ENCODE data around the gene TALDO1. TPM values are rescaled to one million over a fixed set of nuclear protein-coding genes. Genes with fewer than 3 reads are reported as not detected.

TALDO1 gene
- total RNA-seq, 1 donor from 2014 or later, result 78.3 TPM

DNA sequence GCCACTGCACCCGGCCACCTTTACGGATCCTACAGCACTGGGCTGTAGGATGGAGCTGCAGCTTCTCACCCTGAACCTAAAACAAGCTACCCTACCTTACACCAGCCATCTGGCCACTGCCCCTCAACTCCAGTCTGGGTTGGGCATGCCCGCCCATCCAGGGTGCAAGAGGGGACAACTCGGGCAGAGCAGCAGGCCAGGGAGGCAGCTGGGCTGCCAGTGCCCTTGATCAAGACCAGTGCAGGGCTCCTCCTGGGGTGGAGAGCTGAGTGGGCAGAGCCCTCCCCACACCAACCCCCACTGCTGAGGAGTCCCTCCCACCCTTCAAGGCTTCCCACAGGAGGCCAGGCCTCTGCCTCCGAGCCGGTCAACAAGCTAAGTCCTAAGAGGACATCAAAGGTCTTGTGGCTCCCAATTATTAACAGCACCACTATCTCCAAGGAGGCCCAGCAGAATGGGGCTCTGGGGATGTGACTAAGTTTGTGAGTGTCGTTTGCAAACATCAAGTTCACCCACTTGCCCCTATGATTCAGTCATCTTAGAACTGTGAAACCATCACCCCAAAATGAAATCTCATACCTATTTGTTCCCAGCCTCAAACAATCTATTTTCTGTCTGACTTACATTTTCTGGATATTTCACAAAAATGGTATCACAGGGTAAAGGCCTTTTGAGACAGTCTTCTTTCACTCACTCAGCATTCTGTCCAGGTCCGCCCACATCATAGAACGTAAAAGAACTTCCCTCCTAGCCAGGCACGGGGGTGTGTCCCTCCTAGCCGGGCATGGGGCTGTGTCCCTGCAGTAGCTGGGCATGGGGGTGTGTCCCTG lies 19.1 kb downstream of the TALDO1 start:
- no peaks in the 10 kb centered on the region for H3K27me3 ChIP-seq (ENCODE audit: control insufficient read depth in 3 of 3, insufficient read depth in 3 of 3, low read length in 3 of 3)
- H3K36me3 ChIP-seq (ENCODE audit: control insufficient read depth in 3 of 3, insufficient read depth in 3 of 3, low read length in 3 of 3), result peaks cover 48 to 65% (median 52%) of the 10 kb centered on the region in 3 donors
- H3K27ac ChIP-seq (ENCODE audit: low read depth, low read length), result no peak overlapping the region
- H3K4me1 ChIP-seq (ENCODE audit: control insufficient read depth in 3 of 3, insufficient read depth in 3 of 3, low read length in 3 of 3), result peaks cover 0 to 5% (median 0%) of the 10 kb centered on the region in 3 donors
- H3K4me3 ChIP-seq (ENCODE audit: low read length in 3 of 3), result no peak overlapping the region
- H3K9ac ChIP-seq (ENCODE audit: low read depth in 1 of 3, low read length in 3 of 3), result no peak overlapping the region
- H3K9me3 ChIP-seq (ENCODE audit: control insufficient read depth in 3 of 3, low read length in 3 of 3), result no peaks in the 10 kb centered on the region

DNA sequence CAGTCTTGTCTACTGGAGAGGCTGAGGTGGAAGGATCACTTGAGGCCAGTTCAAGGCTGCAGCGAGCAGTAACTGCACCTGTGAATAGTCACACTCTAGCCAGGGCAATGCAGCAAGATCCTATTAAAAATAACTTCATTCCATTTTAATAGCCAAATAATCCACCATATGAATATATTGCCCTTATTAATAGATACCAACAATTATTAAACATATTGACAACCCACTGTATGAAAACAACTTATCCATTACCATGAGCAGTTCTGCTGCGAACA lies 19.6 kb downstream of the TALDO1 start:
- H3K36me3 ChIP-seq (ENCODE audit: control insufficient read depth in 3 of 3, insufficient read depth in 3 of 3, low read length in 3 of 3), result peaks cover 48 to 62% (median 50%) of the 10 kb centered on the region in 3 donors
- H3K9ac ChIP-seq (ENCODE audit: low read depth in 1 of 3, low read length in 3 of 3), result no peak overlapping the region
- no peaks in the 10 kb centered on the region for H3K9me3 ChIP-seq (ENCODE audit: control insufficient read depth in 3 of 3, low read length in 3 of 3)
- H3K27ac ChIP-seq (ENCODE audit: low read depth, low read length), result no peak overlapping the region
- H3K4me1 ChIP-seq (ENCODE audit: control insufficient read depth in 3 of 3, insufficient read depth in 3 of 3, low read length in 3 of 3), result peaks cover 0 to 5% (median 0%) of the 10 kb centered on the region in 3 donors
- H3K27me3 ChIP-seq (ENCODE audit: control insufficient read depth in 3 of 3, insufficient read depth in 3 of 3, low read length in 3 of 3), result no peaks in the 10 kb centered on the region
- no peak overlapping the region for H3K4me3 ChIP-seq (ENCODE audit: low read length in 3 of 3)

DNA sequence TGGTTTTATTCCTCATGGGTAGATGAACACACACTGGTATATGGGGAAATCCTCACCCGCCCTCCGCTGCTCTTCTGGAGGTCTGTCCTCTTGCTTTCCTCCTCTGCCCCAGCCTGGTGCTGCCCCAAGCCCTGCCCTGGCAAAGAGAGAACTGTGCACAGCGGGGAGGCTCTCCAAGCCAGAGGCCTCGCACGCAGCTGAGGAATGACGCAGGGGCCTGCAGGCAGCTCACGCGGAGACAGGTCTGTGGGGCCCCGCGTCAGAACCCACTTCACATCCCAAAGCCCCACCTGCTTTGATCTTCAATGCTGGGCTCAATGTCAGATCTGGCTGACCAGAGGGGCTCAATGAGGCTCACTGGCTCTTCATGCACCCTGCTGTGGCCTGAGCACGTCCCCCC lies 20.0 kb downstream of the TALDO1 start:
- H3K27ac ChIP-seq (ENCODE audit: low read depth, low read length), result no peak overlapping the region
- peaks cover 48 to 58% (median 50%) of the 10 kb centered on the region in 3 donors for H3K36me3 ChIP-seq (ENCODE audit: control insufficient read depth in 3 of 3, insufficient read depth in 3 of 3, low read length in 3 of 3)

DNA sequence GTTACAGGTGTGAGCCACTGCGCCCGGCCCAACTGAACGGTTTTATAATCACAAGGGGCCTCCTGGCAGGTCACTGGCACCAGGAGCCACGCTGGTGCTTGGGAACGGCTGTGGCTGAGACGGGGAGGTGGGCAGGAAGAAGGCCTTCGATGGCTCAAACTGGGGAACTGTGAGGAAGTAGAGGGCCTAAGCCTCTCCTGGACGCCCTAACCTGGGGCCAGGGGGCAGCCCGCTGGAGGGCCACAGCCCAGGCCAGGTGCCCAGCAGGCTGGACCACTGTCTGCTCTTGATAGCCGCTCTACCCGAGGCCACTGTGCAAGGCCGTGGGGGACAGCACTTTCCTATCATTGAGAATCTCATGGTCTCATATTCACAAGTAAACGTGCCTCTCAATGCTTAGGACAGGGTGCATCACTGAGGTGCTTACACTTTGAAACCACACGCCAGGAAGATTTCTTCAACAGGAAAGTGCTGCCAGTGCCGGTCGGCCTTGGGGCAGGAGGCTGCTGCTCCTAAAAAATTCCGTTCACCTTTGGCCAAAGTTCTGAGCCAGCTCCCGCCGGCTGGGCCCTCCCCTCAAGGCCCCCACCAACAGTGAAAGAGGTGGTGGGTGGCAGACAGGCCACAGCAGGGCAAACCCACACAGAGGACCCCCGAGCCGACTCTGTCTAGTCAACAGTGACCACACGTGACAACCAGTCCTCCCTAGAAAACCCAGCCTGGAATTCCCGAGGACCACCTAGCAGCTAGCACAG lies 22.8 kb downstream of the TALDO1 start:
- peaks cover 28 to 41% (median 37%) of the 10 kb centered on the region in 3 donors for H3K36me3 ChIP-seq (ENCODE audit: control insufficient read depth in 3 of 3, insufficient read depth in 3 of 3, low read length in 3 of 3)
- no peaks in the 10 kb centered on the region for H3K27me3 ChIP-seq (ENCODE audit: control insufficient read depth in 3 of 3, insufficient read depth in 3 of 3, low read length in 3 of 3)
- H3K9ac ChIP-seq (ENCODE audit: low read depth in 1 of 3, low read length in 3 of 3), result no peak overlapping the region
- H3K4me3 ChIP-seq (ENCODE audit: low read length in 3 of 3), result no peak overlapping the region
- no peaks in the 10 kb centered on the region for H3K9me3 ChIP-seq (ENCODE audit: control insufficient read depth in 3 of 3, low read length in 3 of 3)
- H3K4me1 ChIP-seq (ENCODE audit: control insufficient read depth in 3 of 3, insufficient read depth in 3 of 3, low read length in 3 of 3), result peaks cover 2 to 7% (median 2%) of the 10 kb centered on the region in 3 donors
- no peak overlapping the region for H3K27ac ChIP-seq (ENCODE audit: low read depth, low read length)

More for the DNA sequence above, 20.0 kb downstream of the TALDO1 start:
- Histone ChIP-seq H3K27me3 (ENCODE audit: control insufficient read depth in 3 of 3, insufficient read depth in 3 of 3, low read length in 3 of 3) (no peaks in the 10 kb centered on the region), H3K4me1 (ENCODE audit: control insufficient read depth in 3 of 3, insufficient read depth in 3 of 3, low read length in 3 of 3) (peaks cover 0 to 5% (median 0%) of the 10 kb centered on the region in 3 donors), H3K4me3 (ENCODE audit: low read length in 3 of 3) (no peak overlapping the region), H3K9me3 (ENCODE audit: control insufficient read depth in 3 of 3, low read length in 3 of 3) (no peaks in the 10 kb centered on the region), H3K9ac (ENCODE audit: low read depth in 1 of 3, low read length in 3 of 3) (no peak overlapping the region)

DNA sequence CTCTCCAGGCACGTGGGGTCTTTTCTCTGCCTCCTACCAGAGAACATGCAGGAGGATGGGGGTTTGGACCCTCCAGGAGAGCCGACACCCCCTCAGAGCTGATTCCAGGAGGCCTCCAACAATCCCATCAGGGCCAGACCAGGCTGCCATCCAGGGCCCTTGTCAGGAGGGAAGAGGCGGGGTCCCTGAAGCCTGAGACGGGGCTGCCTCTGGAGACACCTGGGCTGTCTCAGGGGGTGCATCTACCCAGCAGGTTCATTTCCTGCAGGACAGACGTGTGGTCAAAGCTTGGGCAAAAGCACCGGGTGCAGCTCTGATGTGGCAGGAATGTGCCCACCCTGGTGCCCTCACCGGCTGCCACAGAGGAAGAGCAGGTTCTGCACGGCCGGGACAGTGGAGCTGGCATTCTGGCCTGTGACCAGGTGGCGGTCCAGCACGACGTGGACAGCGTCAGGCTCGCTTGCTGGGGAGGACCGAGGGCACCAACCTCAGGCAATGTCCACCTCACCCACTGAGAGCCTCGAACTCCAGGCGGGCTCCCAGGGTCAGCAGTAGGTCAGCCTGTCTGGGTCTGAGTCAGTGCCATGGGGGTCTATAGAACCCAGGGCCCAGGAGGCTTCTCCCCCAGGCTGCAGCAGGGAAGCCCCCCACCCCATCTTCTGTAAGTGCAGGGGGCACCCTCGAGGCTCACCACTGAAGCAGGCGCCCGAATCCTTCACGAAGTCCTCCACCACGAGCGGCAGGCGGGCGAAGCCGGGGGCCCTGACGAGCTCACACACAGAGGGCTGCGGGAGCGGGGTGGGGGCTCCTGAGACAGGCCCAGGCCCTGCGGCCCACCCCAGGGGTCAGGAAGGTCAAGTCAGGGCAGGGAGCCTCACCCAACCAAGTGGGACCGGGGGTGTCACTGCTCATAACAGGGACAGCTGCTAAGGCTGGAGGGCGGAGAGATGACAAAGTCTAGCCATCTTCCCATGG lies 23.7 kb downstream of the TALDO1 start:
- Histone ChIP-seq H3K9me3 (ENCODE audit: control insufficient read depth in 3 of 3, low read length in 3 of 3) (no peaks in the 10 kb centered on the region), H3K36me3 (ENCODE audit: control insufficient read depth in 3 of 3, insufficient read depth in 3 of 3, low read length in 3 of 3) (peaks cover 25 to 40% (median 32%) of the 10 kb centered on the region in 3 donors), H3K27ac (ENCODE audit: low read depth, low read length) (no peak overlapping the region), H3K4me3 (ENCODE audit: low read length in 3 of 3) (no peak overlapping the region), H3K4me1 (ENCODE audit: control insufficient read depth in 3 of 3, insufficient read depth in 3 of 3, low read length in 3 of 3) (peaks cover 6 to 13% (median 8%) of the 10 kb centered on the region in 3 donors), H3K9ac (ENCODE audit: low read depth in 1 of 3, low read length in 3 of 3) (no peak overlapping the region), H3K27me3 (ENCODE audit: control insufficient read depth in 3 of 3, insufficient read depth in 3 of 3, low read length in 3 of 3) (no peaks in the 10 kb centered on the region)

DNA sequence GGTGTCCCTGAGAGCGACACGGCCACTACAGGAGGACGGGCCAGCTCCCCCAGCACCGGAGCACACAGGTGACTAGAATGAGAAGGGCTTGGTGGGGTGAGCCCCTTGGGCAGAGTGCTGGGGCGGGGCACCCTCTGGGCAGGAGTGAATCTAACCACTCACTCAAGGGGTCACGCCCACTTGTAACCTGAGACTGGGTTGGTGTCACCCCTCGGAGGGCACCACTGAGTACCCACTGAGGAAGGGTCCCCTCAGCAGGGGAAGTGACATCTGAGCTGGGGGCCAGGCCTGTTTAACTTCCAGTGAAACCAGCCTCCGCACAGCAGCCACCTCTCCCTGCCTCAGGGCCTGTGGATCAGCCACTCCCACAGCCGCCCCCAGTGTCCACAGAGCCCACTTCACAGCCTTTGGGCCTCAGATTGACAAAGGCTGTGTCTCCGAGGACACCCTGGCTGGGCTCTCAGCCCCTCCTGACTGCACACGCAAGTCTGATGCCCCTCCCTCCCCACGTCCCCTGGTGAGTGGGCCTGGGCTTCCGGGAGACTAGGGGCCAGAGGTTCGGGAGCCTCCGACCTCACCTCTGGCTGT lies 24.4 kb downstream of the TALDO1 start:
- Histone ChIP-seq H3K9me3 (ENCODE audit: control insufficient read depth in 3 of 3, low read length in 3 of 3) (no peaks in the 10 kb centered on the region), H3K27me3 (ENCODE audit: control insufficient read depth in 3 of 3, insufficient read depth in 3 of 3, low read length in 3 of 3) (no peaks in the 10 kb centered on the region), H3K4me3 (ENCODE audit: low read length in 3 of 3) (no peak overlapping the region), H3K27ac (ENCODE audit: low read depth, low read length) (no peak overlapping the region), H3K4me1 (ENCODE audit: control insufficient read depth in 3 of 3, insufficient read depth in 3 of 3, low read length in 3 of 3) (peaks cover 14 to 20% (median 15%) of the 10 kb centered on the region in 3 donors), H3K36me3 (ENCODE audit: control insufficient read depth in 3 of 3, insufficient read depth in 3 of 3, low read length in 3 of 3) (peaks cover 17 to 34% (median 27%) of the 10 kb centered on the region in 3 donors), H3K9ac (ENCODE audit: low read depth in 1 of 3, low read length in 3 of 3) (no peak overlapping the region)

DNA sequence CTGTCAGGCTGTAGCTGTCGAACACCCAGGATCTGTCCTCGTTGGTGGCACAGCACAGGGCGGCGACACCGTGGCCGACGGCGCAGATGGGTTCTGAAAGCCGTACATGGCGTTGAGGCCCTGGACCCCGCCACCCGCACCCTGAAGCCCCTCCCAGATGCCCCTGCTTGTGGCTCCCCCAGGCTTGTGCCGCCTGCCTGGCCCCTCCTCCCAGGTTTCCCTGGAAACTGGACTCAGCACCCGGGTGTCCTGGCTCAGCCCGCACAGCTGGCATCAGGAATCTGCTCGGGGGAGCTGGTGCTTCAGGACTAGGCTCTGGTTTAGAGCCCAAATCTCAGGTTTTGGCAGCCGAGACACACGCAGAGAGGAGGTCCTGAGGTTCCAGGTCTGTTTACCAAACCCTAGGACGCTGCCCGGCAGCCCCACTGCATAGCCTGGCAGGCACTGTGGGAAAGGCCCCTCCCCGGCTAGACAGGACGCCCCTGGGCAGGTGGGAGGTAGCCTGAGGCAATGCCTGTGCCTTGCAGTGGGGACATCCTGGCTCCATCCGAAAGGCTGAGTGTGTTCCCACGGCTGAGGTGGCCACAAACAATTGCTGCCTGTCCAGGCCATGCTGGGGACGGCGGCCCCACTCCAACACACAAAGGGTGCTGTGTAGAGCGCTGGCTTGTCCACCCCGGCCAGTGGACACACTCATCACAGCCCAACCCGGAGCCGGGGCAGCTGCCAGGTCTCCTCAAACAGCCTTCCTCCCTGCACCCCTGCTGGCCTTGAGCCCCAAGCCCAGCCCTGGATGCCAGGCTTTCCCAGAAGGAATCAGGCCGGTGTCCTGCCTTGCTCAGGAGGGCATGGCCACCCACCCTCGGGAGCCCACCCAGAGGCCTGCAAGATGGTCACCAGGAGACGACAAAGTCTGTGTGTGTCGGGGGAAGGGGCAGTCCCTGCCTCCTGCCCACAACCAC lies 25.4 kb downstream of the TALDO1 start:
- H3K9ac ChIP-seq (ENCODE audit: low read depth in 1 of 3, low read length in 3 of 3), result peak overlapping the region in 1 of 3 donors; percentile 16
- no peaks in the 10 kb centered on the region for H3K27me3 ChIP-seq (ENCODE audit: control insufficient read depth in 3 of 3, insufficient read depth in 3 of 3, low read length in 3 of 3)
- H3K36me3 ChIP-seq (ENCODE audit: control insufficient read depth in 3 of 3, insufficient read depth in 3 of 3, low read length in 3 of 3), result peaks cover 13 to 30% (median 18%) of the 10 kb centered on the region in 3 donors
- no peak overlapping the region for H3K4me3 ChIP-seq (ENCODE audit: low read length in 3 of 3)
- H3K27ac ChIP-seq (ENCODE audit: low read depth, low read length), result no peak overlapping the region
- H3K9me3 ChIP-seq (ENCODE audit: control insufficient read depth in 3 of 3, low read length in 3 of 3), result no peaks in the 10 kb centered on the region
- peaks cover 14 to 20% (median 15%) of the 10 kb centered on the region in 3 donors for H3K4me1 ChIP-seq (ENCODE audit: control insufficient read depth in 3 of 3, insufficient read depth in 3 of 3, low read length in 3 of 3)

DNA sequence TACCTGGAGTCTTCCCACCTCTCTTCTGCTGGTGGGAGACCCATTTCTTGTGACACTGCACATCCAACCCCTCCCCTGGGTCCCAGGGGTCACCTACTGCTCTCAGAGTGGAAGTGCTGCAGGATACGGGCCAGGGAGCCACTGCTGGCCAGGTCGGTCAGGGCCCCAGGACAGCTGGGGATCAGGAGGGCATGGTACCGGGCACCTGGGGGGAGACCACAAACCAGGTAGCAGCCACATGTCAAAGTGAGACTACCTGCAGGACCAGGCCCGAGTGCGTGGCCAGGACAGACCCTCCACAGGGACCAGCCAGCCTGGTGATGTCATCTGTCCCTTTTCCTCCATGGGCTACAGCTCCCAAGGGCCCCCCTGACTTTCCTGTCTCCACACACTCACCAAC lies 26.2 kb downstream of the TALDO1 start:
- Histone ChIP-seq H3K4me1 (ENCODE audit: control insufficient read depth in 3 of 3, insufficient read depth in 3 of 3, low read length in 3 of 3) (peaks cover 20 to 25% (median 21%) of the 10 kb centered on the region in 3 donors), H3K9me3 (ENCODE audit: control insufficient read depth in 3 of 3, low read length in 3 of 3) (no peaks in the 10 kb centered on the region), H3K4me3 (ENCODE audit: low read length in 3 of 3) (no peak overlapping the region), H3K27me3 (ENCODE audit: control insufficient read depth in 3 of 3, insufficient read depth in 3 of 3, low read length in 3 of 3) (no peaks in the 10 kb centered on the region), H3K27ac (ENCODE audit: low read depth, low read length) (no peak overlapping the region), H3K9ac (ENCODE audit: low read depth in 1 of 3, low read length in 3 of 3) (no peak overlapping the region), H3K36me3 (ENCODE audit: control insufficient read depth in 3 of 3, insufficient read depth in 3 of 3, low read length in 3 of 3) (peaks cover 13 to 30% (median 18%) of the 10 kb centered on the region in 3 donors)

All from skeletal muscle tissue (tissue), 4 donors.